Upper lobe of right lung (tissue), 1 donor: Measurements from ENCODE around the gene CBFB. TPM values are rescaled to one million over a fixed set of nuclear protein-coding genes. Genes with fewer than 3 reads are reported as not detected.

Experiments
- ATAC-seq: fragments of 200-7000 bp; cut with Tn5 transposase; one replicate; pipeline ENCODE4 v1.9.1; 2020; ENCODE audit warnings: mild to moderate bottlenecking, moderate library complexity
- DNase-seq: peaks from one replicate; pipeline ENCODE4 v3.0.0-alpha.2; 2020
- H3K27ac ChIP-seq: fragments of 200-600 bp; one replicate; pipeline ENCODE4 v1.8.0; 2022
- H3K27me3 ChIP-seq: fragments of 200-600 bp; one replicate; pipeline ENCODE4 v1.8.0; 2022; ENCODE audit warnings: mild to moderate bottlenecking
- H3K36me3 ChIP-seq: fragments of 200-600 bp; one replicate; pipeline ENCODE4 v1.8.0; 2022
- H3K4me1 ChIP-seq: fragments of 200-600 bp; one replicate; pipeline ENCODE4 v1.8.0; 2022
- H3K4me3 ChIP-seq: fragments of 200-600 bp; one replicate; pipeline ENCODE4 v1.8.0; 2022; ENCODE audit warnings: mild to moderate bottlenecking
- H3K9me3 ChIP-seq: fragments of 200-600 bp; one replicate; pipeline ENCODE4 v1.8.0; 2022
- CTCF ChIP-seq: fragments of 200-600 bp; IDR thresholded peaks from one replicate; pipeline ENCODE4 v1.8.0; 2022; ENCODE audit warnings: antibody characterized with exemption
- intact Hi-C: fragments of 100-400 bp; cut with DNase I; formaldehyde crosslinking; loops from one replicate; pipeline ENCODE4 v1.11.0; 2022
- total RNA-seq: library from RNA; stranded (reverse); fragmentation: NEBNext Ultra II Directional; extraction: Animal tissue kit (Norgen Biotek cat#: 25700); gene quantifications from one replicate; pipeline ENCODE4 v1.2.1, GENCODE V29; 2021
- donor health status: DM: no; HTN: yes; CAD: no; lungs with severe emphysema.

CBFB gene
- total RNA-seq, 1 donor from 2014 or later, result 63.0 TPM

DNA sequence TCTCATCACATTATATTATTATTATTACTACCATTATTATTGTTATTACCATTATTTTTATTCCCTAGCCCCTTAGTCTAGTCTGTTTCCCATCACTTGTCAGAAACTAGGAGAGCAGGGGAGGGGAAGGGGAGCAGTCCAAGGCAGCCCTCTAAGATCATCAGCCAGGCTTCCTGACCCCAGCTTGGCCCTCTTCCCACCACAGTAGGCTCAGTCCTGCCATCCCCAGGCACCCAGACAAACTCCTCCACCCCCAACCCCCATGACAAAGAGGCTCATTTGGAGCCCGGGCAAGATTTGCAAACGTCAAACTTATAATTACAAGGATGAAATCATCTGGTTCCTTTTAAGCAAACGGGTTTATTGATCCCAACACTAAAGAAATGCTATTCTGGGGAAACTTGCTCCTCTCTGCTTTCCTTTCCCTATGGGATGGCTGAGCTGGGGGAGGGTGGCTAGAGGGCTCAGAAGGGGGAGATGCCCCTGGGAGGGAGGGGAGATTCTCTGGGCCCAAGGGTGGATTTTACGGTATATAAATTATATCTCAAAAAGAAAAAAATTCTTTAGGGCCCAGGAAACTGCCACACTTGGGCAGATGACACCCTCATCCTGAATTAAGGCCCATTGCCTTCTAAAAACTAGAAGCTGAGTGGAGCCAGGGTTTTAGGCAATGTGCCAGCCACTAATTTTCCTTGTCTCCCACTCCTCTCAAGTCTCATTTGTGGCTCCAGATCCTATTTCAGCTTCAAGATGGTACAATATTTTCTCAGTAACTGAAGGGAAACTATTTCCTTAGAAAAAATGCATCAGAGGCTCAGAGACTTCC lies 4.4 kb upstream of the CBFB start:
- intact Hi-C loops, result no loop called here
- no peaks in the 10 kb centered on the region for H3K4me1 ChIP-seq
- no peak for TF ChIP-seq CTCF
- H3K27me3 ChIP-seq, result no peaks in the 10 kb centered on the region
- H3K36me3 ChIP-seq, result no peaks in the 10 kb centered on the region
- no peak overlapping the region for H3K4me3 ChIP-seq
- H3K27ac ChIP-seq, result no peak overlapping the region
- no peak for ATAC-seq
- peak; percentile 11 for DNase-seq
- no peaks in the 10 kb centered on the region for H3K9me3 ChIP-seq

DNA sequence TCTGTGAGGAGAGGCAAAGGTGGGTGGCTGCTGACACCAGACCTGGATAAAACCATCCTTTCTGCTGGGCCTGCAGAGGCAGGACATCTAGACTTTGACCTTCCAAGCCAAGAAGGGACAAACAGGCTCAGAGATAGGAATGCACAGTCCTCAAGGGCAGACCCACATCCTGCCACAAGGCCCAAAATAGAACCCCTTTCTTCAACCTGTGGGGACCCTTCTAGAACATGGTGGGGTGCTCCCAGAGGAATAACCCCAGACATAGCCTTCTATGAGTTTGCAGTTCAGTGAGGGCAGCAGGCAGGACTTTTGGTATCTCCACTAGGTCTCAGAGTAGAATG lies 3.8 kb upstream of the CBFB start:
- Histone ChIP-seq H3K27me3 (no peaks in the 10 kb centered on the region), H3K27ac (no peak overlapping the region), H3K9me3 (no peaks in the 10 kb centered on the region), H3K36me3 (no peaks in the 10 kb centered on the region), H3K4me1 (no peaks in the 10 kb centered on the region), H3K4me3 (no peak overlapping the region)
- intact Hi-C loops, result no loop called here
- DNase-seq (peak; percentile 19), ATAC-seq (no peak)
- TF ChIP-seq CTCF, result no peak

GRCh38 chr16:67026570-67026969 lies 2.4 kb upstream of the CBFB start:
- Histone ChIP-seq H3K27ac (no peak overlapping the region), H3K27me3 (no peaks in the 10 kb centered on the region), H3K4me1 (peaks cover 14% of the 10 kb centered on the region), H3K9me3 (no peaks in the 10 kb centered on the region), H3K4me3 (no peak overlapping the region), H3K36me3 (no peaks in the 10 kb centered on the region)
- no peak for TF ChIP-seq CTCF
- ATAC-seq (no peak), DNase-seq (peak; percentile 8)
- intact Hi-C loops, result no loop called here

DNA sequence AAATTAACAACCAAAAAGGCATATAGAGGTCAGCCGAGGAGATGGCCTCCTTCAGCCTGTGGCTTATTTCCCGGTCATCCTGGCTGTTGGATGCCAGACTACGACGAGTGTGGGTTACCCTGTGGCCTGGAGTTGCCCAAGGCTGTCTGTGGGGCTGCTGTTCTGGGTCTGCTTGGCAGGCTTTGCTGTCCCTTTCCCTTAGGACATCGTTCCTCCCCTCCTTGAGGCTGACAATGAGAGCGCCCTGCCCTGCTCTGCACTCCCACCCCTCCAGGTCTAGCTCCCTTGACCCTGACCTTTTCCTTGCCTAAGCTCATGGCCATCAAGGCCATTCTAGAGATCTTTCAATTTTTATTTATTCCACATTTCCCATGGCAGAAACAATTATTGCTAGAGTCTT lies 1.9 kb upstream of the CBFB start:
- H3K4me1 ChIP-seq, result peaks cover 14% of the 10 kb centered on the region
- no peaks in the 10 kb centered on the region for H3K9me3 ChIP-seq
- no peak for TF ChIP-seq CTCF
- H3K4me3 ChIP-seq, result no peak overlapping the region
- DNase-seq, result peak; percentile 32
- no peak for ATAC-seq
- intact Hi-C loops, result no loop called here
- H3K27me3 ChIP-seq, result no peaks in the 10 kb centered on the region
- H3K36me3 ChIP-seq, result no peaks in the 10 kb centered on the region
- H3K27ac ChIP-seq, result no peak overlapping the region

GRCh38 chr16:67028167-67028695 lies 718 bp upstream of the CBFB start:
- no peak for TF ChIP-seq CTCF
- H3K27ac ChIP-seq, result peak overlapping the region; percentile 98
- H3K4me3 ChIP-seq, result peak overlapping the region; percentile 91
- no peaks in the 10 kb centered on the region for H3K9me3 ChIP-seq
- no peak for DNase-seq
- intact Hi-C loops, result no loop called here
- no peaks in the 10 kb centered on the region for H3K36me3 ChIP-seq
- H3K4me1 ChIP-seq, result peaks cover 14% of the 10 kb centered on the region
- ATAC-seq, result no peak
- no peaks in the 10 kb centered on the region for H3K27me3 ChIP-seq
